ENCODE results near the gene ARHGAP23.

The ARHGAP23 gene

DNA sequence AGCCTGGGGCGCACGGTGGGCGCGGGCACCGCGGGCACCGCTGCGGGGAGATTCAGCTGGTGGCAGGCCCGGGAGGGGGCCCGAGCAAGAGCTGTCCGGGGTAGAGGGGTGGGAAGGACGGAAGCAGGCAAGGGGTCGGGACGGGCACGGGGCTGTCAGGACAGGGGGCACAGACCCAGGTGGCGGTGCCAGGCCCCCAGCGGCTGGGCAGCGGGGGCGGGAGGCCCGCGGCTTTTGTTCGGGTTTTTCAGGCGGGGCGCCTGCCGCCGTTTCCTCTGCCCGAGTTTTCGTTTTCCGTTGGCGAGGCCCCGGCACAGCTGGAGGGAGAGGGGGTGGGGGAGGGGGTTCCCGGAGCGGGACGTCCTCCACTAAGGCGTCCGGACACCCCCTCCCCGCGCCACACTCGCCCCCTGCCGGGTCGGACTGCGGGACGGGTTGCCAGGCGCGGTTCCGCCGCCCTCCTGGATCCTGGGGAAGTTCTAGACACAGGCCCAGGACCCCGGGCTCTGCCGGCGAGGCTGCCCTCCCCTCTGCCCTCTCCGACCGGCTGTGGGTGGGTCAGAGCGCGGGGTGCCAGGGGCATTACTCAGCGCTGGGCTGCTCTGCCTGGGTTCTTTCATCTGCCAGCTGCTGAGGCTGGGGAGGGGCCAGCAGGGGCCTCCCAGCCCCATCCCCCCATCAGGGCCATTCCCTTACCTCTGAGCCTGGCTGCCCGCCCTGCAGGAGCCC, 543 bp downstream of the ARHGAP23 start:
- H3K27ac ChIP-seq (ENCODE audit: low read length) = peak overlapping the region; percentile 86
- TF ChIP-seq EZH2 (IDR thresholded peaks at IDR 0.05; ENCODE audit: borderline replicate concordance, low read depth, low read length, severe bottlenecking) = no peak
- TF ChIP-seq, protein P1, sequence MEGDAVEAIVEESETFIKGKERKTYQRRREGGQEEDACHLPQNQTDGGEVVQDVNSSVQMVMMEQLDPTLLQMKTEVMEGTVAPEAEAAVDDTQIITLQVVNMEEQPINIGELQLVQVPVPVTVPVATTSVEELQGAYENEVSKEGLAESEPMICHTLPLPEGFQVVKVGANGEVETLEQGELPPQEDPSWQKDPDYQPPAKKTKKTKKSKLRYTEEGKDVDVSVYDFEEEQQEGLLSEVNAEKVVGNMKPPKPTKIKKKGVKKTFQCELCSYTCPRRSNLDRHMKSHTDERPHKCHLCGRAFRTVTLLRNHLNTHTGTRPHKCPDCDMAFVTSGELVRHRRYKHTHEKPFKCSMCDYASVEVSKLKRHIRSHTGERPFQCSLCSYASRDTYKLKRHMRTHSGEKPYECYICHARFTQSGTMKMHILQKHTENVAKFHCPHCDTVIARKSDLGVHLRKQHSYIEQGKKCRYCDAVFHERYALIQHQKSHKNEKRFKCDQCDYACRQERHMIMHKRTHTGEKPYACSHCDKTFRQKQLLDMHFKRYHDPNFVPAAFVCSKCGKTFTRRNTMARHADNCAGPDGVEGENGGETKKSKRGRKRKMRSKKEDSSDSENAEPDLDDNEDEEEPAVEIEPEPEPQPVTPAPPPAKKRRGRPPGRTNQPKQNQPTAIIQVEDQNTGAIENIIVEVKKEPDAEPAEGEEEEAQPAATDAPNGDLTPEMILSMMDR (IDR thresholded peaks at IDR 0.05; ENCODE audit: borderline replicate concordance, extremely low read depth, low read length, poor library complexity, severe bottlenecking) = peak; percentile 7
- H3K9me3 ChIP-seq (ENCODE audit: insufficient read depth, low read length, severe bottlenecking) = no peaks in the 10 kb centered on the region
- DNase-seq = peak; percentile 85
- peaks cover 11% of the 10 kb centered on the region for H3K36me3 ChIP-seq (ENCODE audit: insufficient read depth, low read length)
- H3K4me3 ChIP-seq (ENCODE audit: low read depth in 1 of 2, low read length in 2 of 2) = peak overlapping the region; percentile 65 to 75
- H3K9ac ChIP-seq (ENCODE audit: low read depth, low read length) = peak overlapping the region; percentile 80
- H3K79me2 ChIP-seq (ENCODE audit: insufficient read depth, low read length) = peaks cover 70% of the 10 kb centered on the region
- peaks cover 53% of the 10 kb centered on the region for H3K4me1 ChIP-seq (ENCODE audit: insufficient read depth, low read length)
- no peaks in the 10 kb centered on the region for H3K27me3 ChIP-seq (ENCODE audit: insufficient read depth, low read length, poor library complexity)
- H4K20me1 ChIP-seq (ENCODE audit: insufficient read depth, low read length) = peaks cover 25% of the 10 kb centered on the region
- peak overlapping the region; percentile 95 for H3K4me2 ChIP-seq (ENCODE audit: insufficient read depth, low read length)
- peak overlapping the region; percentile 61 for H2AFZ ChIP-seq (ENCODE audit: low read depth, low read length)
- peak; percentile 82 for ATAC-seq (ENCODE audit: insufficient read depth, low read depth)

DNA sequence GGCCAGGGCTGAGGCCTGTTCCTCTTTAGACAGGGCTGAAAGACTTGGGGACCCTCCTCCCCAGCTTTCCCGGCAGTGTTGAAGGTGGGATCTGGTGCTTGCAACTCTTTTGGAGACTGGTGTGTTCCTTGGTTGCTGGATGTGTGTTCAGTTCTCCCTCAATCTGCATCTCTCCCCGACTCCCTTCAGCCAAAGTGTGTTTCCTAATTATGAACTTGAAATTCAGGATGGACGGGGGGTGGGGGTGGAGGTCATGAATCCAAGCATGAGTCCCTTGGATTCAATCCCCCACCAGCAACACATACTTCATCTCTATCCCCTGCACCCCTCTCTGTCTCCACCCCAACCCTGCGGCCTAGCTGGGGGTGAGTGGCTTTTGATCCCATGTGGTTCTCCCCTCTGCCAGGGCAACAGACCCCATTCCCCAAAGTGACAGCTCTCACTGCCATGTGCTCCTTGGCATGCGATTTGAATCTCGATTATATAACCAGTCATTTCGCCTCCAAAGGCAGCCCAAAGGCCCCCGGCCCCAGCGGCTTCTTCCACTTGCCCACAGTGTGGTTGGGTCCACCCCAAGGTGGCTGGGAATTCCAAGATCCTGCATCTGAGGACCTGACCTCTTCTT, 1.3 kb downstream of the ARHGAP23 start:
- H3K9me3 ChIP-seq (ENCODE audit: insufficient read depth, low read length, severe bottlenecking) = no peaks in the 10 kb centered on the region

DNA sequence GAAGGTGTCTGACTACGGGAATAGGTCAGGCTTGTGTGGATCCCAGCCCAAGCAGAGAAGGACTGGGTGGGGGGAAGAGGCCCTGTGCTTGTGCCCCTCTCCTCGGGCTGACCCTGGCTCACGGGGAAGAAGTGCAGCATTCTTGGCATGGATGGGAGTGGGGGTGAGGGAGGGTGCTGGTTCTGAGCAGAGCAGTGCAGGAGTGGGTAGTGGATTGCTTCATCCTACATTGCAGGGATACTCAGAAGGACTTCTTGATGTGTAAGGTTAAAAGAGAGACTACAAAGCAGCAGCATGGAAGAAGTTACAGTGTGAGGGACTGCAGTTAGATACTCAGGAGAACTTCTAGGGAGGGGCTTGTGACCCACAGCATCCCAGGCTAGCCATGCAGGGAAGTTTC, 2.1 kb downstream of the ARHGAP23 start:
- no peak for TF ChIP-seq EZH2 (IDR thresholded peaks at IDR 0.05; ENCODE audit: borderline replicate concordance, low read depth, low read length, severe bottlenecking)
- TF ChIP-seq, protein P1 (IDR thresholded peaks at IDR 0.05; ENCODE audit: borderline replicate concordance, extremely low read depth, low read length, poor library complexity, severe bottlenecking) = no peak
- peaks cover 53% of the 10 kb centered on the region for H3K4me1 ChIP-seq (ENCODE audit: insufficient read depth, low read length)
- peak overlapping the region in 1 of 2 experiments; percentile 75; a peak in 1 of 4 replicates for H3K4me3 ChIP-seq (ENCODE audit: low read depth in 1 of 2, low read length in 2 of 2)
- peaks cover 85% of the 10 kb centered on the region for H3K79me2 ChIP-seq (ENCODE audit: insufficient read depth, low read length)
- no peak overlapping the region for H2AFZ ChIP-seq (ENCODE audit: low read depth, low read length)
- H3K27me3 ChIP-seq (ENCODE audit: insufficient read depth, low read length, poor library complexity) = no peaks in the 10 kb centered on the region
- H3K4me2 ChIP-seq (ENCODE audit: insufficient read depth, low read length) = peak overlapping the region; percentile 95
- ATAC-seq (ENCODE audit: insufficient read depth, low read depth) (no peak), DNase-seq (no peak)
- peaks cover 36% of the 10 kb centered on the region for H4K20me1 ChIP-seq (ENCODE audit: insufficient read depth, low read length)
- peak overlapping the region; percentile 86 for H3K27ac ChIP-seq (ENCODE audit: low read length)
- H3K9ac ChIP-seq (ENCODE audit: low read depth, low read length) = peak overlapping the region; percentile 80
- peaks cover 12% of the 10 kb centered on the region for H3K36me3 ChIP-seq (ENCODE audit: insufficient read depth, low read length)
- H3K9me3 ChIP-seq (ENCODE audit: insufficient read depth, low read length, severe bottlenecking) = no peaks in the 10 kb centered on the region

More for the DNA sequence above, 1.3 kb downstream of the ARHGAP23 start:
- TF ChIP-seq EZH2 (IDR thresholded peaks at IDR 0.05; ENCODE audit: borderline replicate concordance, low read depth, low read length, severe bottlenecking) = no peak
- TF ChIP-seq, protein P1 (IDR thresholded peaks at IDR 0.05; ENCODE audit: borderline replicate concordance, extremely low read depth, low read length, poor library complexity, severe bottlenecking) = no peak
- H3K4me3 ChIP-seq (ENCODE audit: low read depth in 1 of 2, low read length in 2 of 2) = peak overlapping the region in 1 of 2 experiments; percentile 75; a peak in 3 of 4 replicates
- H3K4me1 ChIP-seq (ENCODE audit: insufficient read depth, low read length) = peaks cover 53% of the 10 kb centered on the region
- H3K36me3 ChIP-seq (ENCODE audit: insufficient read depth, low read length) = peaks cover 12% of the 10 kb centered on the region
- peak overlapping the region; percentile 86 for H3K27ac ChIP-seq (ENCODE audit: low read length)
- peak overlapping the region; percentile 95 for H3K4me2 ChIP-seq (ENCODE audit: insufficient read depth, low read length)
- peaks cover 78% of the 10 kb centered on the region for H3K79me2 ChIP-seq (ENCODE audit: insufficient read depth, low read length)
- peak overlapping the region; percentile 80 for H3K9ac ChIP-seq (ENCODE audit: low read depth, low read length)
- ATAC-seq (ENCODE audit: insufficient read depth, low read depth) (no peak), DNase-seq (no peak)
- no peak overlapping the region for H2AFZ ChIP-seq (ENCODE audit: low read depth, low read length)
- peaks cover 29% of the 10 kb centered on the region for H4K20me1 ChIP-seq (ENCODE audit: insufficient read depth, low read length)
- H3K27me3 ChIP-seq (ENCODE audit: insufficient read depth, low read length, poor library complexity) = no peaks in the 10 kb centered on the region

Measured in DND-41 (cell line).